Peyer's patch (tissue), 4 donors: ENCODE results near the gene KRTAP10-1. TPM values are rescaled to one million over a fixed set of nuclear protein-coding genes. Genes with fewer than 3 reads are reported as not detected.
A peak's percentile ranks its signal among the peaks of the same experiment; 100 is the strongest.
"Not testable (repeated sequence)": the region's sequence is repeated elsewhere in the genome, so short reads cannot be mapped to it uniquely, and the experiment has no call there.

Source experiments
- DNase-seq, 3 donors: peaks; one replicate each; pipeline ENCODE4 v3.0.0-alpha.2; 2017 to 2019
- H3K27ac ChIP-seq, 4 donors: fragments of 200-600 bp; sonication (generic); one replicate each; pipeline ENCODE4 v1.5.1; 2016 to 2019
- H3K27me3 ChIP-seq, 2 donors: fragments of 200-600 bp; sonication (generic); one replicate each; pipeline ENCODE4 v1.5.1; 2019
- H3K36me3 ChIP-seq, 3 donors: fragments of 200-600 bp; sonication (generic); one replicate each; pipeline ENCODE4 v1.5.1; 2016 to 2019
- H3K4me1 ChIP-seq, 4 donors: fragments of 200-600 bp; sonication (generic); one replicate each; pipeline ENCODE4 v1.5.1; 2016 to 2019
- H3K4me3 ChIP-seq, 4 donors: fragments of 200-600 bp; sonication (generic); 1 replicate in 3 of 4; 2 replicates in 1 of 4; pipeline ENCODE4 v1.5.1; 2016 to 2019; ENCODE audit warnings: mild to moderate bottlenecking in 1 of 4
- H3K9me3 ChIP-seq, 4 donors: fragments of 200-600 bp; sonication (generic); one replicate each; pipeline ENCODE4 v1.5.1; 2016 to 2019; ENCODE audit warnings: mild to moderate bottlenecking in 1 of 4
- POLR2A ChIP-seq, 2 donors: fragments of 450-650 bp; IDR thresholded peaks; one replicate each; pipeline ENCODE4 v1.5.1; 2017; ENCODE audit warnings: antibody characterized with exemption in 2 of 2, mild to moderate bottlenecking in 2 of 2, moderate library complexity in 2 of 2
- total RNA-seq, 4 donors: library from RNA; depleted of rRNA; stranded (reverse); fragments of >200 nt; gene quantifications; one replicate each; pipeline ENCODE4 v1.1.0, GENCODE V29; 2016
- TF ChIP-seq, protein P1 (sequence below), 6 experiments: fragments of 450-650 bp in 4 of 6; fragments of 200-600 bp in 2 of 6; sonication (generic) in 1 of 6; IDR thresholded peaks; one replicate each; pipeline ENCODE4 v1.5.1; 2017 to 2019; ENCODE audit warnings: antibody characterized with exemption in 6 of 6, mild to moderate bottlenecking in 3 of 6, moderate library complexity in 1 of 6

KRTAP10-1 gene
- total RNA-seq, 4 donors from 2014 or later = not detected

DNA sequence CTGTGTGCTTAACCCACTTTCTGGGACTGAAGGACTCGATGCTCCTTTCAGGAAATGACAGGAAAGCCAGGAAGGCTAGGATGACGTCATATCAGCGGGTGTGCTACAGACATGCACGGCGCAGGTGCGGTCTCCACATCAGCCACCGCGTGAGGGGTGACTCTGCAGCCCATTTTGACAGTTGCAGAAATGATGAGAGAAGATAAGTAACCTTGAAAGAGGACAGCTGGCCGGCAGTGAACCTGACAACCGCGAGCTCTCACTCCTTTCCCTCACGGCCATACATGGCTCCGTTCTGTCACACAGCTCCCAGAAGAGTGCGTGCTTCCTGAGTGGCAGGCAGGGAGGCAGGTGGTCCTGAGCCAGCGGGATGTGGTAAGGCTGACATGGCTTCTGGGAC, 42.1 kb upstream of the KRTAP10-1 start:
- H3K4me1 ChIP-seq = no peaks in the 10 kb centered on the region
- H3K9me3 ChIP-seq = no peaks in the 10 kb centered on the region
- peak in 1 of 3 donors; percentile 15 for DNase-seq
- no peak overlapping the region for H3K4me3 ChIP-seq
- no peaks in the 10 kb centered on the region for H3K27me3 ChIP-seq
- H3K36me3 ChIP-seq = no peaks in the 10 kb centered on the region
- no peak for TF ChIP-seq POLR2A (IDR thresholded peaks at IDR 0.05)
- TF ChIP-seq, protein P1, sequence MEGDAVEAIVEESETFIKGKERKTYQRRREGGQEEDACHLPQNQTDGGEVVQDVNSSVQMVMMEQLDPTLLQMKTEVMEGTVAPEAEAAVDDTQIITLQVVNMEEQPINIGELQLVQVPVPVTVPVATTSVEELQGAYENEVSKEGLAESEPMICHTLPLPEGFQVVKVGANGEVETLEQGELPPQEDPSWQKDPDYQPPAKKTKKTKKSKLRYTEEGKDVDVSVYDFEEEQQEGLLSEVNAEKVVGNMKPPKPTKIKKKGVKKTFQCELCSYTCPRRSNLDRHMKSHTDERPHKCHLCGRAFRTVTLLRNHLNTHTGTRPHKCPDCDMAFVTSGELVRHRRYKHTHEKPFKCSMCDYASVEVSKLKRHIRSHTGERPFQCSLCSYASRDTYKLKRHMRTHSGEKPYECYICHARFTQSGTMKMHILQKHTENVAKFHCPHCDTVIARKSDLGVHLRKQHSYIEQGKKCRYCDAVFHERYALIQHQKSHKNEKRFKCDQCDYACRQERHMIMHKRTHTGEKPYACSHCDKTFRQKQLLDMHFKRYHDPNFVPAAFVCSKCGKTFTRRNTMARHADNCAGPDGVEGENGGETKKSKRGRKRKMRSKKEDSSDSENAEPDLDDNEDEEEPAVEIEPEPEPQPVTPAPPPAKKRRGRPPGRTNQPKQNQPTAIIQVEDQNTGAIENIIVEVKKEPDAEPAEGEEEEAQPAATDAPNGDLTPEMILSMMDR (IDR thresholded peaks at IDR 0.05) = no peak
- no peak overlapping the region for H3K27ac ChIP-seq

- Histone ChIP-seq H3K27me3 (no peaks in the 10 kb centered on the region), H3K4me3 (no peak overlapping the region), H3K27ac (no peak overlapping the region), H3K36me3 (no peaks in the 10 kb centered on the region), H3K4me1 (no peaks in the 10 kb centered on the region), H3K9me3 (no peaks in the 10 kb centered on the region)
- no peak for DNase-seq
- TF ChIP-seq, protein P1 (IDR thresholded peaks at IDR 0.05) = no peak
- no peak for TF ChIP-seq POLR2A (IDR thresholded peaks at IDR 0.05)
Measured at GRCh38 chr21:44581158-44581557, 41.2 kb upstream of the KRTAP10-1 start.

- H3K4me1 ChIP-seq, H3K4me3 ChIP-seq, H3K9me3 ChIP-seq, H3K27me3 ChIP-seq, H3K36me3 ChIP-seq, H3K27ac ChIP-seq: not testable (repeated sequence)
- peak in 1 of 3 donors; percentile 27 for DNase-seq
Measured at GRCh38 chr21:44580231-44580821, 40.3 kb upstream of the KRTAP10-1 start, which contains the start of gene KRTAP10-5. Gene KRTAP10-5, minus strand, starts transcription at chr21:44580604. Its CDS starts 26 bp downstream, at chr21:44580578.

DNA sequence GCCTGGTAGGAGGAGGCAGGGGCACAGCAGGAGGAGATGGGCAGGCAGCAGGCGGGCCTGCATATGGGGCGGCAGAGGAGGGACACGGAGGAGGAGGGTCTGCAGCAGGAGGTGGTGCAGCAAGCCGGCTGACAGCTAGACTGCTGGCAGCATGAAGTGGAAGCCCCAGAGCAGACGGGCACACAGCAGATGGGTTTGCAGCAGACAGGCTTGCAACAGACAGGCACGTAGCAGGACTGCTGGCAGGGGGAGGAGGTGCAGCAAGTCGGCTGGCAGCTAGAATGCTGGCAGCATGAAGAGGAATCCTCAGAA, 39.8 kb upstream of the KRTAP10-1 start:
- Histone ChIP-seq H3K27me3 (no peaks in the 10 kb centered on the region), H3K4me1 (no peaks in the 10 kb centered on the region), H3K9me3 (no peaks in the 10 kb centered on the region), H3K4me3 (no peak overlapping the region), H3K36me3 (no peaks in the 10 kb centered on the region), H3K27ac (no peak overlapping the region)
- no peak for DNase-seq
- no peak for TF ChIP-seq POLR2A (IDR thresholded peaks at IDR 0.05)
- TF ChIP-seq, protein P1 (IDR thresholded peaks at IDR 0.05) = no peak

- Histone ChIP-seq H3K4me3 (no peak overlapping the region), H3K36me3 (no peaks in the 10 kb centered on the region), H3K27ac (no peak overlapping the region), H3K4me1 (no peaks in the 10 kb centered on the region), H3K9me3 (no peaks in the 10 kb centered on the region), H3K27me3 (no peaks in the 10 kb centered on the region)
- no peak for TF ChIP-seq POLR2A (IDR thresholded peaks at IDR 0.05)
- TF ChIP-seq, protein P1 (IDR thresholded peaks at IDR 0.05) = no peak
- DNase-seq = peak in 1 of 3 donors; percentile 36
Measured at GRCh38 chr21:44579056-44579832, 39.2 kb upstream of the KRTAP10-1 start.

GRCh38 chr21:44578371-44579055, 38.5 kb upstream of the KRTAP10-1 start:
- TF ChIP-seq, protein P1 (IDR thresholded peaks at IDR 0.05) = no peak
- TF ChIP-seq POLR2A (IDR thresholded peaks at IDR 0.05) = no peak
- no peaks in the 10 kb centered on the region for H3K27me3 ChIP-seq
- H3K27ac ChIP-seq = no peak overlapping the region
- no peaks in the 10 kb centered on the region for H3K9me3 ChIP-seq
- H3K36me3 ChIP-seq = no peaks in the 10 kb centered on the region
- no peaks in the 10 kb centered on the region for H3K4me1 ChIP-seq
- peak in 1 of 3 donors; percentile 30 for DNase-seq
- H3K4me3 ChIP-seq = no peak overlapping the region
